OCI-LY7 (cell line): ENCODE measurements around the gene ZMAT5. TPM values are rescaled to one million over a fixed set of nuclear protein-coding genes. Genes with fewer than 3 reads are reported as not detected.

Source experiments
- BruUV-seq: library from RNA; stranded (reverse); fragments of 400-500 nt; replicated peaks from 2 replicates; lab custom pipeline; 2021; lab: Mats Ljungman, UMichigan
- CTCF ChIA-PET: fragments of 300-600 bp; sonication (Branson Sonifier 250); formaldehyde crosslinking; loops from one replicate; lab custom pipeline; 2022; ENCODE audit warnings: antibody characterized with exemption; ENCODE audit not compliant: unreplicated experiment; lab: Charles Lee
- POLR2A ChIA-PET: fragments of 300-600 bp; sonication (Branson Sonifier 250); formaldehyde crosslinking; loops from one replicate; lab custom pipeline; 2022; ENCODE audit warnings: antibody characterized with exemption; lab: Charles Lee
- DNase-seq: peaks from one replicate; pipeline ENCODE4 v3.0.0-alpha.2; 2015; ENCODE audit warnings: low spot score
- H2AFZ ChIP-seq: fragments of 200-600 bp; sonication (generic), shearing (Covaris generic); 2 replicates; pipeline ENCODE4 v1.6.1; 2014; ENCODE audit warnings: mild to moderate bottlenecking, antibody characterized with exemption, low read length, moderate library complexity
- H3K27ac ChIP-seq: fragments of 200-600 bp; sonication (generic); 2 replicates; pipeline ENCODE4 v1.5.1; 2014; ENCODE audit warnings: mixed run types, low read depth, mild to moderate bottlenecking, moderate library complexity, low read length, inconsistent platforms; ENCODE audit not compliant: poor library complexity, severe bottlenecking
- H3K36me3 ChIP-seq: fragments of 200-600 bp; sonication (generic); 2 replicates; pipeline ENCODE4 v1.6.1; 2014; ENCODE audit warnings: mild to moderate bottlenecking, antibody characterized with exemption, low read length, moderate library complexity, mixed read lengths; ENCODE audit not compliant: insufficient read depth
- H3K4me1 ChIP-seq: fragments of 200-600 bp; sonication (generic); 2 replicates; pipeline ENCODE4 v1.5.1; 2014; ENCODE audit warnings: mild to moderate bottlenecking, low read length; ENCODE audit not compliant: insufficient read depth, poor library complexity, severe bottlenecking
- H3K4me2 ChIP-seq: fragments of 200-600 bp; sonication (generic); 2 replicates; pipeline ENCODE4 v1.6.1; 2014; ENCODE audit warnings: mild to moderate bottlenecking, low read length
- H3K4me3 ChIP-seq: fragments of 200-600 bp; sonication (generic); 2 replicates; pipeline ENCODE4 v1.5.1; 2014; ENCODE audit warnings: mild to moderate bottlenecking, low read depth, low read length; ENCODE audit not compliant: poor library complexity, severe bottlenecking
- H3K79me2 ChIP-seq: fragments of 200-600 bp; sonication (generic); 2 replicates; pipeline ENCODE4 v1.6.1; 2016; ENCODE audit warnings: low read depth, mild to moderate bottlenecking, low read length, moderate library complexity, mixed read lengths; ENCODE audit not compliant: insufficient read depth
- H3K9me2 ChIP-seq: fragments of 200-600 bp; sonication (generic); 2 replicates; pipeline ENCODE4 v1.6.1; 2016; ENCODE audit warnings: mild to moderate bottlenecking, low read length, mixed read lengths; ENCODE audit not compliant: insufficient read depth
- H3K9me3 ChIP-seq: fragments of 200-600 bp; sonication (generic); 2 replicates; pipeline ENCODE4 v1.6.1; 2014; ENCODE audit warnings: mild to moderate bottlenecking, mixed run types, low read length, mixed read lengths
- H4K20me1 ChIP-seq: fragments of 200-600 bp; sonication (generic); 2 replicates; pipeline ENCODE4 v1.6.1; 2014; ENCODE audit warnings: mild to moderate bottlenecking, antibody characterized with exemption, low read length, moderate library complexity, mixed read lengths; ENCODE audit not compliant: insufficient read depth
- EZH2phosphoT487 ChIP-seq: fragments of 200-600 bp; sonication (generic); IDR thresholded peaks from 2 replicates; pipeline ENCODE4 v1.6.1; 2018; ENCODE audit warnings: low read depth, borderline replicate concordance, mild to moderate bottlenecking, mixed run types, antibody characterized with exemption, low read length, moderate library complexity, mixed read lengths
- intact Hi-C: fragments of 100-400 bp; cut with micrococcal nuclease; formaldehyde crosslinking; loops from one replicate; pipeline ENCODE4 v1.10.0; 2022; ENCODE audit not compliant: unreplicated experiment
- total RNA-seq, 2 experiments: library from RNA; depleted of rRNA in 1 of 2; stranded (reverse); fragments of >200 nt in 1 of 2; shearing (Covaris generic) in 1 of 2; gene quantifications; 2 replicates each; pipeline ENCODE4 v1.2.3, GENCODE V29; 2014 to 2022
- TF ChIP-seq, protein P1 (sequence below): fragments of 200-600 bp; sonication (generic); conservative IDR thresholded peaks from 2 replicates; pipeline ENCODE4 v1.5.1; 2014; ENCODE audit warnings: mild to moderate bottlenecking, antibody characterized with exemption, low read length, moderate library complexity, mixed read lengths

ZMAT5 gene
- total RNA-seq, 2 experiments from 2014 or later = 19.1 to 21.2 TPM

DNA sequence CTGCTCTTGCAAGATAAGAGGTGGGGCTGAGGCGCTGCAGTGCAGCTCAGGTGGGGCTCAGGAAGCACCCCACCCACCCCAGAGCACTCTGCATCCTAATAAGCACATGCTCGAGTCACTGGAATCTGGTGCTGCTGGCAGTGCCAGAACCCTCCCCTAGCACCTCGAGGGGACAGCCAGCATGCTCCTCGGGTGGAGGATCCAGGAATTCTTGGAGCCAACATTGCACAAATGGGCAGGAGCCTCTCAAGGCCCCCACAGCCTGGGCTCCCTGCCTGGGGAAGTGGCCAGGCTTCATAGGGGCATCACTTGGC is 74.5 kb downstream of the ZMAT5 start:
- no peaks in the 10 kb centered on the region for H3K9me2 ChIP-seq
- no peak overlapping the region for H2AFZ ChIP-seq
- no peaks in the 10 kb centered on the region for H4K20me1 ChIP-seq
- ChIA-PET CTCF (no interaction called here), POLR2A (no interaction called here)
- peaks cover 6% of the 10 kb centered on the region; the same call in 1 of the 2 replicates for H3K36me3 ChIP-seq
- H3K9me3 ChIP-seq = no peaks in the 10 kb centered on the region
- no peak overlapping the region for H3K4me2 ChIP-seq
- no peak overlapping the region for H3K27ac ChIP-seq
- no peaks in the 10 kb centered on the region for H3K4me1 ChIP-seq
- no peak for TF ChIP-seq EZH2phosphoT487
- TF ChIP-seq, protein P1, sequence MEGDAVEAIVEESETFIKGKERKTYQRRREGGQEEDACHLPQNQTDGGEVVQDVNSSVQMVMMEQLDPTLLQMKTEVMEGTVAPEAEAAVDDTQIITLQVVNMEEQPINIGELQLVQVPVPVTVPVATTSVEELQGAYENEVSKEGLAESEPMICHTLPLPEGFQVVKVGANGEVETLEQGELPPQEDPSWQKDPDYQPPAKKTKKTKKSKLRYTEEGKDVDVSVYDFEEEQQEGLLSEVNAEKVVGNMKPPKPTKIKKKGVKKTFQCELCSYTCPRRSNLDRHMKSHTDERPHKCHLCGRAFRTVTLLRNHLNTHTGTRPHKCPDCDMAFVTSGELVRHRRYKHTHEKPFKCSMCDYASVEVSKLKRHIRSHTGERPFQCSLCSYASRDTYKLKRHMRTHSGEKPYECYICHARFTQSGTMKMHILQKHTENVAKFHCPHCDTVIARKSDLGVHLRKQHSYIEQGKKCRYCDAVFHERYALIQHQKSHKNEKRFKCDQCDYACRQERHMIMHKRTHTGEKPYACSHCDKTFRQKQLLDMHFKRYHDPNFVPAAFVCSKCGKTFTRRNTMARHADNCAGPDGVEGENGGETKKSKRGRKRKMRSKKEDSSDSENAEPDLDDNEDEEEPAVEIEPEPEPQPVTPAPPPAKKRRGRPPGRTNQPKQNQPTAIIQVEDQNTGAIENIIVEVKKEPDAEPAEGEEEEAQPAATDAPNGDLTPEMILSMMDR = no peak
- intact Hi-C loops = no loop called here
- H3K4me3 ChIP-seq = no peak overlapping the region
- BruUV-seq = no TSS peak
- no peak for DNase-seq
- no peaks in the 10 kb centered on the region for H3K79me2 ChIP-seq

DNA sequence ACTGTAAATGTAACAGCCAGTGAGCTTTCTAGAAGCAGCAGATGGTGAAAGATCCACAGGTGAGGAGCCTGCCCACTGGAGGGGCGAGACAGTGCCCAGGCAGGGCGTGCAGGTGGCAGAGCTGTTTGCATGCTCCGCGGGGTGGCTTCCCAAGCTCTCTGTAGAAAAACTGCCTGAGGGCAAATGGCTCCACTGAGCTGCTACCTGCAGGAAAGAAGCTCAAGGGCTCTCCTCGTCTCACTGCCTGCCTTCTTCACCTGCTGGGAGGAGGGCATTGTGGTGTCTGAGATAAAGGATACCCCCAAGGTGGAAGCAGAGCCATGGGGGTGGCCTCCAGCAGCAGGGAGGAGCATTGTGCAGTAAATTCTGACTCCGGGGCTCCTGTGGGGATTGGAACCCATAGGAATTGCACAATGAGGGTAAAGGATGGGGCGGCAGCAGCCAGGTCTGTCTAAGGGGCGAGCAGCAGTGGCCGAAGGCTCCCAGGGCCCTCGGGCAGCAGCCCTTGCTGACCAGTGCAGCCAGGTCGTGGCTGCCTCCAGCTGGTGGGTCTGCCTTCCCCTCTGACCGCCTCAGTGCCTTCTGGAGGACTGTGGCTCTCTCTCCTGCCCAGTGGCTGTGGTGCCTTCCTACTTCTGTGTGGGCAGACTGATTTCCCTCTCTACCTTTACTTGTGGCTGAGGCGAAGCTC is 75.0 kb downstream of the ZMAT5 start:
- H3K4me3 ChIP-seq = no peak overlapping the region
- H3K4me2 ChIP-seq = no peak overlapping the region
- TF ChIP-seq, protein P1 = no peak
- TF ChIP-seq EZH2phosphoT487 = no peak
- H3K27ac ChIP-seq = no peak overlapping the region
- DNase-seq = no peak
- intact Hi-C loops = no loop called here
- H3K4me1 ChIP-seq = no peaks in the 10 kb centered on the region
- no peaks in the 10 kb centered on the region for H3K79me2 ChIP-seq
- ChIA-PET POLR2A (no interaction called here), CTCF (no interaction called here)
- BruUV-seq = no TSS peak
- no peaks in the 10 kb centered on the region for H4K20me1 ChIP-seq
- H3K9me3 ChIP-seq = no peaks in the 10 kb centered on the region
- no peaks in the 10 kb centered on the region for H3K9me2 ChIP-seq
- no peak overlapping the region for H2AFZ ChIP-seq
- peaks cover 6% of the 10 kb centered on the region; the same call in 1 of the 2 replicates for H3K36me3 ChIP-seq

DNA sequence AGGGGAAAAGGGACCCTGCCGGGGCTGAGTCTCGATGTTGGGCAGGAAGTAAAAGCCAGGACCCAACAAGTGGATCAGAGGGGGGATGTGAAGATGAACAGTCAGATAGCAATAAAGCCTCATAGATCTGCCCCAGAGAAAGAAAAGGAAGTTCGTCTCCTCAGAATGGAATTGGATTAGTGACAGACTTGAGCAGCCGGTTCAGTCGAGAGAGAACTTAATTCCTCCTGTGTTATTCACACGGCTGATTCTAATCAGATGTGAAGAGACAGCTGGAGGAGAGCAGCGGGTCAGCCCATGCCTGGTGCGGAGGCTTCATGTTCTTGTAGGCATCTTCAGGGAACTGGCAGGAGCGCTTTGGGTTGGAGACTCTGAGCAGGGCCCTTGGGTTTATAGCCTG is 76.3 kb downstream of the ZMAT5 start:
- CTCF ChIA-PET = no interaction called here
- DNase-seq = no peak
- Histone ChIP-seq H3K36me3 (no peaks in the 10 kb centered on the region; the same call in 1 of the 2 replicates), H3K27ac (no peak overlapping the region), H3K9me2 (no peaks in the 10 kb centered on the region), H2AFZ (no peak overlapping the region), H3K4me1 (no peaks in the 10 kb centered on the region), H4K20me1 (no peaks in the 10 kb centered on the region), H3K79me2 (no peaks in the 10 kb centered on the region), H3K9me3 (no peaks in the 10 kb centered on the region), H3K4me2 (no peak overlapping the region), H3K4me3 (no peak overlapping the region)
- BruUV-seq = no TSS peak
- TF ChIP-seq, protein P1 = no peak
- no peak for TF ChIP-seq EZH2phosphoT487
- intact Hi-C loops = no loop called here
- POLR2A ChIA-PET = no interaction called here
